Measurements from ENCODE around the gene UGT1A3.
"Not testable (repeated sequence)": the region's sequence is repeated elsewhere in the genome, so short reads cannot be mapped to it uniquely, and the experiment has no call there.

UGT1A3 gene

GRCh38 chr2:233700028-233700635 is 28.7 kb upstream of the UGT1A3 start:
- no peak overlapping the region for H3K4me3 ChIP-seq (ENCODE audit: low read depth in 1 of 2, low read length in 1 of 2)
- no peak overlapping the region for H3K27ac ChIP-seq
- no peaks in the 10 kb centered on the region for H3K36me3 ChIP-seq
- no peaks in the 10 kb centered on the region for H3K4me1 ChIP-seq (ENCODE audit: control insufficient read depth in 1 of 2, insufficient read depth in 1 of 2, low read depth in 1 of 2, low read length in 1 of 2)
- H3K27me3 ChIP-seq = no peaks in the 10 kb centered on the region
- TF ChIP-seq, protein P1, sequence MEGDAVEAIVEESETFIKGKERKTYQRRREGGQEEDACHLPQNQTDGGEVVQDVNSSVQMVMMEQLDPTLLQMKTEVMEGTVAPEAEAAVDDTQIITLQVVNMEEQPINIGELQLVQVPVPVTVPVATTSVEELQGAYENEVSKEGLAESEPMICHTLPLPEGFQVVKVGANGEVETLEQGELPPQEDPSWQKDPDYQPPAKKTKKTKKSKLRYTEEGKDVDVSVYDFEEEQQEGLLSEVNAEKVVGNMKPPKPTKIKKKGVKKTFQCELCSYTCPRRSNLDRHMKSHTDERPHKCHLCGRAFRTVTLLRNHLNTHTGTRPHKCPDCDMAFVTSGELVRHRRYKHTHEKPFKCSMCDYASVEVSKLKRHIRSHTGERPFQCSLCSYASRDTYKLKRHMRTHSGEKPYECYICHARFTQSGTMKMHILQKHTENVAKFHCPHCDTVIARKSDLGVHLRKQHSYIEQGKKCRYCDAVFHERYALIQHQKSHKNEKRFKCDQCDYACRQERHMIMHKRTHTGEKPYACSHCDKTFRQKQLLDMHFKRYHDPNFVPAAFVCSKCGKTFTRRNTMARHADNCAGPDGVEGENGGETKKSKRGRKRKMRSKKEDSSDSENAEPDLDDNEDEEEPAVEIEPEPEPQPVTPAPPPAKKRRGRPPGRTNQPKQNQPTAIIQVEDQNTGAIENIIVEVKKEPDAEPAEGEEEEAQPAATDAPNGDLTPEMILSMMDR (IDR thresholded peaks at IDR 0.05) = no peak
- H3K9me3 ChIP-seq = no peaks in the 10 kb centered on the region

DNA sequence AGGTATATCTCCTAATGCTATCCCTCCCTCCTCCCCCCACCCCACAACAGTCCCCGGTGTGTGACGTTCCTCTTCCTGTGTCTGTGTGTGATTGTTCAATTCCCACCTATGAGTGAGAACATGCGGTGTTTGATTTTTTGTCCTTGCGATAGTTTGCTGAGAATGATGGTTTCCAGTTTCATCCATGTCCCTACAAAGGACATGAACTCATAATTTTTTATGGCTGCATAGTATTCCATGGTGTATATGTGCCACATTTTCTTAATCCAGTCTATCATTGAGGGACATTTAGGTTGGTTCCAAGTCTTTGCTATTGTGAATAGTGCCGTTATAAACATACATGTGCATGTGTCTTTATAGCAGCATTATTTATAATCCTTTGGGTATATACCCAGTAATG is 28.0 kb upstream of the UGT1A3 start:
- H3K36me3 ChIP-seq; H3K9me3 ChIP-seq; H3K27ac ChIP-seq; H3K4me1 ChIP-seq (ENCODE audit: control insufficient read depth in 1 of 2, insufficient read depth in 1 of 2, low read depth in 1 of 2, low read length in 1 of 2); H3K4me3 ChIP-seq (ENCODE audit: low read depth in 1 of 2, low read length in 1 of 2); H3K27me3 ChIP-seq: not testable (repeated sequence)

DNA sequence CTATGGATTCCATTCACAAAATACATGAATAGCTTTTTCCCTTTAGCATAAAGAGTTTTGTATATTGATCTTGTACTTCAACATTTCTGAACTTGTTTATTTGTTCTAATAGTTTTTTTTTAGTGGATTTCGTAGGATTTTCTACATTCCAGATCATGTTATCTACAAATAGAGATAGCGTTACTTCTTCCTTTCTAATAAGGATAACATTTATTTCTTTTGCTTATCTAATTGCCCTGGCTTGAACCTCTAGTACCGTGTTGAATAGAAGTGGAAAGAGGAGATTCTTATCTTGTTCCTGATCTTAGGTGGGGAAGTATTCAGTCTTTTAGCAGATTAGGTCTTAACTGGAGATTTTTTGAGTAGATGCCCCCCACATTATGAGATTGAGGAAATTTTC is 26.6 kb upstream of the UGT1A3 start:
- Histone ChIP-seq H3K36me3 (no peaks in the 10 kb centered on the region), H3K9me3 (no peaks in the 10 kb centered on the region), H3K27ac (no peak overlapping the region), H3K4me3 (ENCODE audit: low read depth in 1 of 2, low read length in 1 of 2) (no peak overlapping the region), H3K27me3 (no peaks in the 10 kb centered on the region), H3K4me1 (ENCODE audit: control insufficient read depth in 1 of 2, insufficient read depth in 1 of 2, low read depth in 1 of 2, low read length in 1 of 2) (no peaks in the 10 kb centered on the region)
- TF ChIP-seq, protein P1 (IDR thresholded peaks at IDR 0.05) = no peak

GRCh38 chr2:233705911-233706506 is 22.8 kb upstream of the UGT1A3 start:
- Histone ChIP-seq H3K27me3 (no peaks in the 10 kb centered on the region), H3K4me1 (ENCODE audit: control insufficient read depth in 1 of 2, insufficient read depth in 1 of 2, low read depth in 1 of 2, low read length in 1 of 2) (no peaks in the 10 kb centered on the region), H3K36me3 (no peaks in the 10 kb centered on the region), H3K9me3 (no peaks in the 10 kb centered on the region), H3K27ac (no peak overlapping the region), H3K4me3 (ENCODE audit: low read depth in 1 of 2, low read length in 1 of 2) (no peak overlapping the region)
- TF ChIP-seq, protein P1 (IDR thresholded peaks at IDR 0.05) = no peak

- H3K4me1 ChIP-seq (ENCODE audit: control insufficient read depth in 1 of 2, insufficient read depth in 1 of 2, low read depth in 1 of 2, low read length in 1 of 2) = no peaks in the 10 kb centered on the region
- no peaks in the 10 kb centered on the region for H3K36me3 ChIP-seq
- H3K4me3 ChIP-seq (ENCODE audit: low read depth in 1 of 2, low read length in 1 of 2) = no peak overlapping the region
- no peak overlapping the region for H3K27ac ChIP-seq
- TF ChIP-seq, protein P1 (IDR thresholded peaks at IDR 0.05) = no peak
- H3K9me3 ChIP-seq = no peaks in the 10 kb centered on the region
- no peaks in the 10 kb centered on the region for H3K27me3 ChIP-seq
These were observed 22.1 kb upstream of the UGT1A3 start for GRCh38 chr2:233706720-233707119.

DNA sequence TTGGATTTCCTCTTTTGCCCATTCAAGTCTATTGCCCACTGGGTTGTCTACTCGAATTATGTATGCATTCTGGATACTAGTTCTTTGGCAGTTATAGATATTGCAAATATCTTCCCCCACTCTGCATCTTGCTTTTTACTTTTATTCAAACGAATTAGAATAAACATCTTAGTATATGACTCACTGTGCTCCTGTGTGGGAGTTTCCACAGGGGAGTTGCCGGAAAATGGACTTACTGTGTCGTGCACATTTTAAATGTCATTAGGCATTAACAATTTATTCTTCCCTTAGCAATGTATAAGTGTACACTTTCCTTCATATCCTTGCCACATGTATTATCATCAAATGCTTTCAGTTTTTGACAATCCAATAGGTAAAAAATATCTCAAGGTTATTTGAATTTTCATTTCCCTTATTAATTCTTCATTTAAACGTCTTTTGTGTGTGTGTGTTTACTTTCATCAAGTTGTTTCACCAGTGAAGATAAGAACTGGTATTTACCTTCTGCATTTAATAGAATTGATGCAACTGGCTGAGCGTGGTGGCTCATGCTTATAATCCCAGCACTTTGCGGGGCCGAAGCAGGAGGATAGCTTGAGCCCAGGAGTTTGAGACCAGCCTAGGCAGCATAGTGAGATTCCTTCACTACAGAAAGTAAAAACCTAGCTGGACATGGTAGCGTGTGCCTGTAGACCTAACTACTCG is 20.8 kb upstream of the UGT1A3 start:
- Histone ChIP-seq H3K27me3 (no peaks in the 10 kb centered on the region), H3K4me1 (ENCODE audit: control insufficient read depth in 1 of 2, insufficient read depth in 1 of 2, low read depth in 1 of 2, low read length in 1 of 2) (no peaks in the 10 kb centered on the region), H3K36me3 (no peaks in the 10 kb centered on the region), H3K9me3 (no peaks in the 10 kb centered on the region), H3K4me3 (ENCODE audit: low read depth in 1 of 2, low read length in 1 of 2) (no peak overlapping the region), H3K27ac (no peak overlapping the region)
- TF ChIP-seq, protein P1 (IDR thresholded peaks at IDR 0.05) = no peak

Measured in neutrophil (primary cell).